GM19463 (cell line): ENCODE measurements around the gene PHF20.
"Not testable (repeated sequence)": the region's sequence is repeated elsewhere in the genome, so short reads cannot be mapped to it uniquely, and the experiment has no call there.

Experiments used
- ATAC-seq: cut with Tn5 transposase; IDR thresholded peaks from one replicate; pipeline ENCODE4 v1.9.1; 2021; ENCODE audit warnings: mild to moderate bottlenecking, moderate library complexity; ENCODE audit not compliant: unreplicated experiment

Gene PHF20

DNA sequence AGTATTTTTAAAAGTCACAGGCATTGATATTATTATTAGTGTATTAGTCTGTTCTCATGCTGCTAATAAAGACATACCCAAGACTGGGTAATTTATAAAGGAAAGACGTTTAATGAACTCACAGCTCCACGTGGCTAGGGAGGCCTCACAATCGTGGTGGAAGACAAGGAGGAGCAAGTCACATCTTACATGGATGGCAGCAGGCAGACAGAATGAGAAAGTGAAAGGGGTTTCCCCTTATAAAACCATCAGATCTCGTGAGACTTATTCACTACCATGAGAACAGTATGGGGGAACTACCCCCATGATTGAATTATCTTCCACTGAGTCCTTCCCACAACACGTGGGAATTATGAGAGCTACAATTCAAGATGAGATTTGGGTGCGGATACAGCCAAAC lies 187.5 kb downstream of the PHF20 start:
- not testable (repeated sequence) for ATAC-seq

DNA sequence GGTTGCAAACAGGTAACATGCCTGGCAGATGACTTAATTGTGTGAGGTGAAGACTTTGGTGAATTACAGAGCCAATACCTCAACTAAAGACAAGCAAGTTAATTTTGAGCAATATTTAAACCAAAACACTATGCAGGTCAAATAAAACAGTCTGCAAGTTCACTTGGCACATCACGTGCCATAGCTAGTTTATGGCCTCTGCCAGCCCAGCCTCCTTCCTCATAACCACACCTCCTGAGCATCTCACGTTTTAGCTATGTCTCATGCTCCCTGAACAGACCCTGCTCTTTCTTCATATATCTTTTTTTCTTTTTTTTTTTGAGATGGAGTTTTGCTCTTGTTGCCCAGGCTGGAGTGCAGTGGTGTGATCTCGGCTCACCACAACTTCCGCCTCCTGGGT lies 192.1 kb downstream of the PHF20 start:
- no peak for ATAC-seq

DNA sequence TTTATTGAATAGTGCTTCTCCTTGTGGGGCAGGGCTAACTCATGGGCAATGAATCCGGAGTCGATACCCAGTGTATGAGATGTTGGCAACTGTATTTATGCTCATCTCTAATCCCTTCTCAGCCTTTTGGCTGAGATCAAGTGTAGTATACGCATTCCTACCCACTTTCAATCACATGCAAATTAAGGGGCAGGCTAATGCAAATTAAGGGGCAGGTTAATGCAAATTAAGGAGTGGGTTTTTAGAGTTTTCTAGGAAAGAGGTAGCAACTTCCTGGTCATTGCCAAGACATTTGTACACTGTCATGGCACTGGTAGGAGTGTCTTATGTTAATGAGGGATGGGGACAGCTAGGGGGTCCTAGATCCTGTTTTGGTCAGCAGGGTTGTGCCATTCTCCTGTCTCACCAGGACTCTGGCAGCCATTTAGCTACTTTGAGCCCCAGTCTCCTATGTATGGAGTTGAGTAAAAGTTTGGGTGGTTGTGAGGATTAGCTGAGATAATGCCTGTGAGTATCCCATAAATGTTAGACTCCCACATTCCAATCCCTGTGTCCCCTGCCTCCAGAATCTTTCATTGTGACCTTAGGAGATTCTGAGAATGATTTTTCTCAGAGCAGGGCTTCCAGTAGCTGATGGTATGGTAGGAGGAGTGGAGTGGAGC lies 196.3 kb downstream of the PHF20 start, which contains the start of gene CNBD2:
TSS of gene CNBD2 (plus strand) at position 612 of the 662 bp plus-strand sequence. CDS start 173 bp downstream, outside the sequence.
- ATAC-seq: no peak

DNA sequence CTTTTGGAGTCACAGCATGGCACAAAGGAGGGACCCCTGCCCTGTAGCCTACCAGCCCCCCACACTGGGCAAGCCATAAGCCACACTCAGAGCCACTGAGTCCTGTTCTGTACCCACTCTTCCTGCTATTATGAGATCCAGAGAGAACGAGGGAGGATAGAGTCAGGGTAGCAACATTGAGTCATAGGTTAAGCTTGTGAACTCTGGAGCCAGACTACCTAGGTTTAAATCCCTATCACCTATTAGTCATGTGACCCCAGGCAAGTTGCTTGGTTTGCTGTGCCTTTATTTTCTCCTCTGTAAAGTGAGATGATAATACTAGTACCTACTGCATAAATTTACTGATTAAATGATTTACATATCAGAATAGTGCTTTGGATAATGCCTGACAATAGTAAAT lies 197.1 kb downstream of the PHF20 start:
- no peak for ATAC-seq

DNA sequence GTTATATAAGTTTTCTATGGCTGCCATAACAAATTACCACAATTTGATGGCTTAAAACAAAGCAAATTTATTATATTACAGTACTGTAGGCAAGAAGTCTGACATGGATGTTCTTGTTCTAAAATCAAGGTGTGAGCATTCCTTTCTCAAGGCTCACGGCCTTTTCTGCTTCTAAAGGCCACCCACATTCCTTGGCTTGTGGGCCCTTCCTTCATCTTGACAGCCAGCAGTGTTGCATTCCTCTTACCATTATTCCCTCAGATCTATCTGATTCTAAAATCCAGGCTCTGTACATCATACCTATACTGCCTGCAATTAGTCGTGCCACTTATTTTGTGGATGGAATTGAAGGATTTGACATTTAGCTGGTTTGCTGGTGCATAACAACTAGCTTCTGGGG lies 200.2 kb downstream of the PHF20 start:
- no peak for ATAC-seq

DNA sequence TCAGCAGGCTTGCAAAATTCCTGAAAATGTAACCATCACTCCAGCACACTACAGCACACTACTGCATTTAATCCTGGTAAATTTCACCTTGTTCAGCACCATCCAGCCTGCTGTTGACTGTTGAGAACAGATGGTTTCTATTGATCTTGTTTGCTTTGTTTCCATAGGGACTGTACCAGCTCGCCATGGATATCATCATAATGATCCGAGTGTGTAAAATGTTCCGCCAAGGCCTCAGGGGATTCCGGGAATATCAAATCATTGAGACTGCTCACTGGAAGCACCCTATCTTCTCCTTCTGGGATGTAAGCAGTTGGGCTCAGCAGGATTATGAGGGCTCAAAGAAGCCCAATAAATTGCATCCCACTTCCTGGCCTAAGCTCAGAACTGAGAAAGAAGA lies 200.6 kb downstream of the PHF20 start:
- ATAC-seq: no peak

DNA sequence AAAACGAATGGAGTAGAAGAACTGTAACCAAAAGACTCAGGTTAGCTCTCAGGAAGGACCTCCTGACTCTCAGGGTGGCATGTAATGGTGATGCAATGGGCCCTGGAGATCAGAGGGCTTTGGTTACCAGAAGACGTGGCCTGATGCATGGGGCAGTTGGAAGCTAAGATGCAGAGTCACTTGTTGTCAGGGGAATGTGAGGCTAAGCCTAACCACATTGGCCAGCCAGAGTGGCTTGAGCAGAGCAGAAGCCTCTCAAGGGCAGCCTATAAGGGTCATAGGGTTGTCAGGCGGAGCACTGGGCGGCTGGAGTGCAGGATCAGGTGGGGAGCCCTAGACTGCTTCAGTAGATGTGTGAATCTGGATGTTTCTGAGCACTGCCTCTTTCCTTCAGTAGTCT lies 202.4 kb downstream of the PHF20 start:
- ATAC-seq: no peak

DNA sequence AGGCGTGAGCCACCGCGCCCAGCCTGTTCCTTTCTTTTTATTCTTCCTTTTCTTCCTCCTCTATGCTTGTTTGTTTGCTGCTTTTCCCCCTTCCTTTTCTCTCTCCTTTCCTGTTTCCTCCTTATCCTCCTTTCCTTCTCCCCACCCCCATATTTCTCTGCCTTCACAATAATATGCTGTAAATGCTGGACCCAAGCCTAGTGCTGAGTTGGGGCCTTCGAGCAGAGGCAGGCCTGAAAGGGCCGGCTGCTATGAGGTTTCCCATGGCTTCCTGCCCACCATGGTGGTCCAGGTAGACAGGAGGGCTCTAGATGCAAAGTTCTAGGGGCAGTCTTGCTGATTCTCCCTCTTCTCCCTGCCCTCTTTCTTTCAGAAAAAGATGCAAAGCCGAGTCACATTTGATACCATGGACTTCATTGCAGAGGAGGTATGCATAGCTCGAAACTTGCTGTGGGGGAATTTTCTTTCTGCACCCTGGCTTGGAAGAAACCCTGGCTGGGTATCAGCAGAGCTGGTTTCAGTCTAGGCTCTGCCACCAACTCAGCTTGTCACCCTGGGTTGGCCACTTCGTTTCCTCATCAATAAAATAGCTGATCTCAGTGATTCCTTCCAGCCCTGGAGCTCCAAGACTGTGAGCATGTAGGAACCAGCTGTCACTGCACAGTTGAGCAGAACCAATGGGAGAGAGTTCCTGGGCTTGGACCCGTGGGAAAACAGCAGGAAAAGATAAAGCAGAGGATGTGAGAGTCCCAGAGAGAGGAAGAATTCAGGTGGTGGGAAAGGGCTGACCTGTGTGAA lies 204.0 kb downstream of the PHF20 start:
- no peak for ATAC-seq

DNA sequence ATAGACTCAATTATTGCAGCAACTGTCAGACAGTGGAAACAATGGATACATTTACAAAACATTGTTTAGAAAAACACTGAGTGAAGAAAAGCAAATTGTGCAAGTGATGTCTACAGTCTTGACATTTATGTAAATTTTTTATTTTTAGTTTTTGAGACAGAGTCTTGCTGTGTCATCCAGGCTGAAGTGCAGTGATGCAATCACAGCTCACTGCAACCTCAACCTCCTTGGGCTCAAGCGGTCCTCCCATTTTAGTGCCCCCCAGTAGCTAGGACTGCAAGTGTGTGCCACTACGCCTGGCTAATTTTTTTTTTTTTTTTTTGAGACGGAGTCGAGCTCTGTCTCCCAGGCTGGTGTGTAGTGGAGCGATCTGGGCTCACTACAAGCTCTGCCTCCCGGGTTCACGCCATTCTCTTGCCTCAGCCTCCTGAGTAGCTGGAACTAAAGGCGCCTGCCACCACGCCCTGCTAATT lies 206.3 kb downstream of the PHF20 start:
- no peak for ATAC-seq

DNA sequence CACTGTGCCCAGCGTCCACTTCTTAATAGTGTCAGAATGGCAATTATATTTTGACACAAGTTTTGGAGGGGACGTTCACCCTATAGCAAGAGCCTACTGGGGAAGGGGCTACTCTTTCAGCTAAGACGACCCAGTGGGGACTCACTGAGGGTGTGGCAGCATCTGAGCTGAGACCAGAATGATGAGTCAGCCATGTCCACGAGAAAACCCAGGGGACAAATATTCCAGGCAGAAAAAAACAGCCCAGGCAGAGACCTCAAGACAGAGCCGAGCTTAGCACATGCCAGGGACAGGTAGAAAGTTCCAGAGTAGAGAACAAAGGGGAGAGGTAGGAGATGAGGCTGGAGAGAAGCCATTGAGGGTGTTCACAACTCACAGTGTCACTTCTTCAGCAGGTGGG lies 207.7 kb downstream of the PHF20 start:
- no peak for ATAC-seq

DNA sequence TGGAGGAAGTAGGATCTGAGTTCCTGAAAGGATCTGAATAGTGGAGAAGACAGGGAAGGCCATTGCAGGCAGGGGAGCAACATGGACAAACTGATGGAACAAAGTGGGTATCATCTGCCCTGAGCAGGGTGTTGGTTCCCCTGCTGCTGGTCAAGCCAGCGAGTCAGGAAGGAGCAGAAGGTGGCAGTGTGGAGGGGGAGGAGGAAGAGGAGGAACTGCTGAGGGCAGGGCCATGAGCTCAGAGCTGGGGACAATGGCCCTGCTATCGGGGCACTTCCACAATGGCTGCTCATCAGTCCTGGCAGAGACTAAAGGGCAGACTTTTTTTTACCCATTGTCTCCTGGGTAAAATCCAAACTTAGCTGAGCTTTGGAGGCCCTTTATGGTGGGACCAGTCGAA lies 210.2 kb downstream of the PHF20 start:
- ATAC-seq: no peak

DNA sequence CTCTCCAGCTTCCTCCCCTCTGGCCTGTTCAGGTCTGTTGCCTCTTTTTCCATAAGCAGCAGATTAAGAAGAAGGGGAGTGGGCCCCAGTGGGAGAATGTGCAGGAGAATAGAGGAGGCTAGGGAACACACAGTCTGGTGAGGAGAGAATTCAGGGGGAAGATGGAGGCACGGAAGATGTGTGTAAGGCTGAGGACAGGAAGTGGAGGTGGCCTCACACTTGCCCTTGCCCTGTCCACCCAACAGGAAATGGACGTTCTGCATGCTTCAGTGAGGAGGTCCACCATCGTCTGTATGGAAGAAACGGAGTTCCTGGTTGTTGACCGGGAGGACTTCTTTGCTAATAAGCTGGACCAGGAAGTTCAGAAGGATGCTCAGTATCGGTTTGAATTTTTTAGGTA lies 212.6 kb downstream of the PHF20 start:
- no peak for ATAC-seq

DNA sequence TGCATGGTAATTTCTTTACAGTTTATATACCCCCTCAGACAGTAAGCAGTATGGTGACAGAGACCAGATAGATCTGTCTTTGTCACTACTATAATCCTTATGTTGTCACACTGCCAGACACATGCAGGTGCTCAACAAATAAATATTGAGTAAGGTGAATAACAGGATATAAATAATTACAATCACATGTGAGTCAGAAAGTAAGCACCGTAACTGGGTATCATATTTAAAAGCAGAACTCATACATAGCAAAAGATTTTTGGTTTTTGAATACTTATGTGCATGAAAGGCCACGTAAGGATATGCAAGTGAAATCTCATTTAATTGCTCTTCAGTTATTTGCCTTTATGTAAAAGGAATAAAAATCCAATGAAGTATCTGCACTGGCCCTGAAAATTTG lies 214.0 kb downstream of the PHF20 start:
- ATAC-seq: no peak

DNA sequence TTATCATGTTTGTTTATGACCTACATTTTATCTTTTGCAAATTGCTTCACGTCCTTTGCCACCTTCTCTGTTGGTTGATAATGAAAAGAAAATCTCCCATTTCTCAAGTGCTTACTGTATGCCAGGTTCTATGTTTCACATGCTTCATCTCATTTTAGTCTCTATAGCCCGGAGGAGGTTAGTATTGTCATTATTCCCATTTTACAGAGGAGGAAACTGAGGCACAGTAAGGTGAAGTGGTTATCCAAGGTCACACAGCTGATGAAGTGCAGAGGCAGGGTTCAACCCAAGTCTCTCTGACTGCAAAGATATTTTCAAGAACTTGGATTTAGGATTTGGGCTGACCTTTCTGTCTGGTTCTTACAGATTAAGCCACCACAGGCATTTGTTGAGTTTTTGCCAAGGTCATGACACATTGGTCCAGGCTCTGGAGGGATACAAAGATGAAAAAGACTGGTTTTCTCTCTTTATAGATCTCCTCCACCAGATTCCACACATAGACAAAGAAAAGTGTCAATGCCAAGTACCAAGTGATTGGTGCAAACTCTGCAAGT lies 217.2 kb downstream of the PHF20 start:
- ATAC-seq: no peak

DNA sequence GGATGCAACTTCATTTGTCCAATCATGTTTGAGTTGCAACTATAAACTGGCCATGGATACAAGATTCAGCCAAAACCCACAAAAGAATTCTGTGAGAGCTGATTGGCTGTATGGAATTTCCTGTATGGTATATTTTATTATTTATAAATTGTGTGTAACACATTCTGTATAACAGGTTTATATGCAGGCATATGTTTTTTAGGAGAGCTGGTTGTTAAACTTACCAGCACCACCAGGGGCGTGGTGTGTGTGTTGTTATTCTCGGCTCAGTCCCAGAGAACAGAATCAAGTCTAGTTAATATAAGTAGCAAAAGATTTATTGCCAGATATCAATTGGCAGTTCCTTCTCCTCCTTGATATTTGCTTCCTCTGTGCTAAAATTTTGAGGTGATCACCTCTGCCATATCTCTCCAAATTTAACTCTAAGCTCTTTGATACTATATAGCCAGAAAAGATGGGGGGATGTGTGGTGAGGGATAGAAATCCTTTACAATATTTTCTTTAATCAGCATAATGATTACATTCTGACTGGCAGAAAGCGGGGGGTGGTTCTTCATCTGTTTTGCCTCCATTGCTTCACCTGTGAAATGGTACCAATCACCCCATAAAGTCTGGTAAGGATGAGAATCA lies 219.4 kb downstream of the PHF20 start:
- ATAC-seq: no peak

DNA sequence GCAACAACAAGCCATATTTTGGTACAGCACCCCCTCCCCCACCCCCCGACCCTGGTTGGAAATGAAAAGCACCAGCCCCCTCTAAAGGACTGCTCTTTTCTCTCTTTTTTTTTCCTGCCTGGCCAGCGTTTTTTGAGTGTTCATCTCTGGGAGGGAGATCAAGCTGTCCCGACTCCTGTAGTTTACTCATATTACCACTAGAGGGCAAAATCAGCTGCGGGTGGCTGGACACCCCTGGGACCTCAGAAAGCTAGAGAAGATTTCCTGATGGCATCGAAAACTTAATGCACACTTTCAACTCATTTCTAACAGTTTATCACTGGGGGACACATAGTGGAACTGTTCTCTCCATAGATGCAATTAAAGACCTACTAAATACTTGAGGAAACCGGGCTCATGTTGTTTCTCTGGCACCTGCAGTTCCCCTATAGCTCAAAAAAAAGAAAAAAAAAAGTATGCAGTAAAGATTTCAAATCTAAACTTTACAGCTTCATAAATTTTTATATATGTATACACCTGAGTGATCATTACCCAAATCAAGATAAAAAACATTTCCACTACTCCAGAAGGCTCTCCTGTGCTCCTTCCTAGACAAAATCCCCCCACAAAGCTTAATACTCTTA lies 221.0 kb downstream of the PHF20 start:
- ATAC-seq: no peak

DNA sequence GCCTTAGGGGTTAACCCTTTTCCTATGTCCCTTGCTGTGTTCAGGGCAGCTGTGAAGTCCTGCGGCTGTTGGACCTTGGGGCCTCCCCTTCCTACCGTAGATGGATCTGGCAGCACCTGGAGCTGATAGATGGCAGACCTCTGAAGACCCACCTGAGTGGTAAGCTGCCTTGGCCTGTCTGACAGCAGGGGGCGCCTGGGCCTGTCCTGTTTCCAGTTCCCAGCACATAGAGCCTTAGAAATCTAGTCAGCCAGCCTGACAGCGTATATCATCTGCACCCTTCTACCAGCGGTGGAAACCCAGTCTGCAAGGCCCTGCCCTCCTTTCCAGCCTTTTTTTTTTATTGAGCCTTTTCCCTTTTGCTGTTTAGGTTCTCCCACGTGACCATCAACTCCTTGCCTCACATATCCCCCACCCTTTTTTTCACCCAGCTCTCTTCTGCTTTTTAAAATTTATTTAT lies 223.2 kb downstream of the PHF20 start:
- ATAC-seq: no peak

DNA sequence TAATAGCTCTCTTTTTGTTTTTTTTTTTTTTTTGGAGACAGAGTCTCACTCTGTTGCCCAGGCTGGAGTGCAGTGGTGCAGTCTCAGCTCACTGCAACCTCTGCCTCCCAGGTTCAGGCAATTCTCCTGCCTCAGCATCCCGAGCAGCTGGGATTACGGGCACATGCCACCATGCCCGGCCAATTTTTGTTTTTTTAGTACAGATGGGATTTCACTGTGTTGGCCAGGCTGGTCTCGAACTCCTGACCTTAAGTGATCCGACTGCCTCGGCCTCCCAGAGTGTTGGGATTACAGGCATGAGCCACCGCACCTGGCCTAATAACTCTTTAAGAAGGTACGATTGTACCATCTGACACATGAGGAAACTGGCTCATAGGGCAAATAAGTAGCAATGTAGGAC lies 224.7 kb downstream of the PHF20 start:
- not testable (repeated sequence) for ATAC-seq
